ENCODE measurements around the gene UST. TPM values are rescaled to one million over a fixed set of nuclear protein-coding genes. Genes with fewer than 3 reads are reported as not detected.

Gene UST
- total and polyA plus RNA-seq, 2 donors (not counting 1 experiment from before 2014, with no cell fraction given) = 7.3 to 16.9 TPM

DNA sequence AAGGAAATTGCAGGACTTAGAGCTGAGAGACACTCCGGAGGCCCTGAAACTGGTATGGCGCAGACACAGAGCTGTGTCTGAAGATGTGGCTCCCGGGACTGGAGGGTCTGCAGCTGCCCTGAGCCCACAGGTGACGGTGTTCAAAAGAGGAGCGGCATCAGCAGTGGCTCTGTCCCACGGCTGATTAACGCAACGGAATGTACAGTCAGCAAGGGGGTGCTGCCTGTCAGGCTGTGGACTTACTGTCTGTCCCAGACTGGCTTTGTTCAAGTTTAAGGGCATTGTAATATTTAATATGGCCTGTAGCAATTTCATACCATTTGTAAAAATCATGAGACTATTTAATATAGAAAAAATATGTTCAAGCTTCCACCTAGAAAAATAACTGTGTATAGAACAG, 342.7 kb downstream of the UST start:
- H3K36me3 ChIP-seq (replicated peaks in 1 of 2; ENCODE audit: control extremely low read depth in 1 of 2, control insufficient read depth in 1 of 2, extremely low read depth in 1 of 2, insufficient read depth in 2 of 2, low read length in 1 of 2) = no peaks in the 10 kb centered on the region
- no peak overlapping the region for H2AFZ ChIP-seq (ENCODE audit: insufficient read depth, low read depth, low read length, poor library complexity, severe bottlenecking)
- no peak overlapping the region for H3K9ac ChIP-seq (ENCODE audit: low read length)
- H3K27me3 ChIP-seq (replicated peaks in 1 of 4; ENCODE audit: control extremely low read depth in 1 of 4, control insufficient read depth in 3 of 4, insufficient read depth in 4 of 4, low read length in 3 of 4) = peaks cover 0 to 5% (median 0%) of the 10 kb centered on the region in 4 experiments
- H3K9me3 ChIP-seq (ENCODE audit: control extremely low read depth in 1 of 3, control insufficient read depth in 2 of 3, insufficient read depth in 1 of 3, low read length in 2 of 3) = no peaks in the 10 kb centered on the region
- ChIA-PET POLR2A (no interaction called here), CTCF (interaction anchor here (0.6 to 2.8 kb wide), 2 partner anchors 343 to 1067 kb away, joined by 3 to 13 read pairs; no protein-coding TSS in a partner anchor)
- no peaks in the 10 kb centered on the region for H4K20me1 ChIP-seq (ENCODE audit: control insufficient read depth, insufficient read depth, low read length, poor library complexity, severe bottlenecking)
- Mint-ChIP-seq H3K27me3 (peaks cover 3% of the 10 kb centered on the region), H3K9me3 (ENCODE audit: insufficient read depth) (no peaks in the 10 kb centered on the region), H3K4me1 (peaks cover 2% of the 10 kb centered on the region), H3K4me3 (no peak overlapping the region), H3K27ac (no peak overlapping the region)
- intact Hi-C loops (cut with micrococcal nuclease) = no loop called here
- H3K27ac ChIP-seq (ENCODE audit: low read length in 2 of 2) = no peak overlapping the region
- TF ChIP-seq EZH2 (IDR thresholded peaks at IDR 0.05; ENCODE audit: borderline replicate concordance, insufficient read depth, low read depth, low read length, poor library complexity, severe bottlenecking) = no peak
- TF ChIP-seq, protein P1, sequence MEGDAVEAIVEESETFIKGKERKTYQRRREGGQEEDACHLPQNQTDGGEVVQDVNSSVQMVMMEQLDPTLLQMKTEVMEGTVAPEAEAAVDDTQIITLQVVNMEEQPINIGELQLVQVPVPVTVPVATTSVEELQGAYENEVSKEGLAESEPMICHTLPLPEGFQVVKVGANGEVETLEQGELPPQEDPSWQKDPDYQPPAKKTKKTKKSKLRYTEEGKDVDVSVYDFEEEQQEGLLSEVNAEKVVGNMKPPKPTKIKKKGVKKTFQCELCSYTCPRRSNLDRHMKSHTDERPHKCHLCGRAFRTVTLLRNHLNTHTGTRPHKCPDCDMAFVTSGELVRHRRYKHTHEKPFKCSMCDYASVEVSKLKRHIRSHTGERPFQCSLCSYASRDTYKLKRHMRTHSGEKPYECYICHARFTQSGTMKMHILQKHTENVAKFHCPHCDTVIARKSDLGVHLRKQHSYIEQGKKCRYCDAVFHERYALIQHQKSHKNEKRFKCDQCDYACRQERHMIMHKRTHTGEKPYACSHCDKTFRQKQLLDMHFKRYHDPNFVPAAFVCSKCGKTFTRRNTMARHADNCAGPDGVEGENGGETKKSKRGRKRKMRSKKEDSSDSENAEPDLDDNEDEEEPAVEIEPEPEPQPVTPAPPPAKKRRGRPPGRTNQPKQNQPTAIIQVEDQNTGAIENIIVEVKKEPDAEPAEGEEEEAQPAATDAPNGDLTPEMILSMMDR (IDR thresholded peaks at IDR 0.05) = no peak
- no peak for ATAC-seq (ENCODE audit: low read depth)
- H3K4me2 ChIP-seq (replicated peaks; ENCODE audit: low read depth, low read length, poor library complexity, severe bottlenecking) = no peak overlapping the region
- no peak overlapping the region for H3K4me3 ChIP-seq (ENCODE audit: control extremely low read depth in 1 of 5, extremely low read depth in 1 of 5, insufficient read depth in 1 of 5, low read depth in 2 of 5, low read length in 4 of 5)
- H3K4me1 ChIP-seq (ENCODE audit: control insufficient read depth in 2 of 2, insufficient read depth in 2 of 2, low read length in 2 of 2) = no peaks in the 10 kb centered on the region
- DNase-seq = no peak
- 91% methylated on average over 8 of the region's 8 CpGs for WGBS (ENCODE audit: insufficient coverage)
- no peaks in the 10 kb centered on the region for H3K79me2 ChIP-seq (ENCODE audit: control insufficient read depth, insufficient read depth, low read length)

- H3K27ac ChIP-seq (ENCODE audit: low read length in 2 of 2) = no peak overlapping the region
- no peak overlapping the region for H3K4me3 ChIP-seq (ENCODE audit: control extremely low read depth in 1 of 5, extremely low read depth in 1 of 5, insufficient read depth in 1 of 5, low read depth in 2 of 5, low read length in 4 of 5)
- ATAC-seq (ENCODE audit: low read depth) (no peak), DNase-seq (no peak)
- Mint-ChIP-seq H3K27me3 (peaks cover 3% of the 10 kb centered on the region), H3K27ac (no peak overlapping the region), H3K4me3 (no peak overlapping the region), H3K4me1 (peaks cover 2% of the 10 kb centered on the region), H3K9me3 (ENCODE audit: insufficient read depth) (no peaks in the 10 kb centered on the region)
- H4K20me1 ChIP-seq (ENCODE audit: control insufficient read depth, insufficient read depth, low read length, poor library complexity, severe bottlenecking) = no peaks in the 10 kb centered on the region
- peaks cover 0 to 5% (median 0%) of the 10 kb centered on the region in 4 experiments for H3K27me3 ChIP-seq (replicated peaks in 1 of 4; ENCODE audit: control extremely low read depth in 1 of 4, control insufficient read depth in 3 of 4, insufficient read depth in 4 of 4, low read length in 3 of 4)
- no peaks in the 10 kb centered on the region for H3K36me3 ChIP-seq (replicated peaks in 1 of 2; ENCODE audit: control extremely low read depth in 1 of 2, control insufficient read depth in 1 of 2, extremely low read depth in 1 of 2, insufficient read depth in 2 of 2, low read length in 1 of 2)
- CTCF ChIA-PET = interaction anchor here (0.8 to 1.6 kb wide), 7 partner anchors 9 to 513 kb away, joined by 3 to 8 read pairs (median 3); no protein-coding TSS in a partner anchor
- H3K9me3 ChIP-seq (ENCODE audit: control extremely low read depth in 1 of 3, control insufficient read depth in 2 of 3, insufficient read depth in 1 of 3, low read length in 2 of 3) = no peaks in the 10 kb centered on the region
- TF ChIP-seq, protein P1 (IDR thresholded peaks at IDR 0.05) = no peak
- no peak for TF ChIP-seq EZH2 (IDR thresholded peaks at IDR 0.05; ENCODE audit: borderline replicate concordance, insufficient read depth, low read depth, low read length, poor library complexity, severe bottlenecking)
- H2AFZ ChIP-seq (ENCODE audit: insufficient read depth, low read depth, low read length, poor library complexity, severe bottlenecking) = no peak overlapping the region
- POLR2A ChIA-PET = no interaction called here
- no peaks in the 10 kb centered on the region for H3K79me2 ChIP-seq (ENCODE audit: control insufficient read depth, insufficient read depth, low read length)
- intact Hi-C loops (cut with micrococcal nuclease) = no loop called here
- WGBS (ENCODE audit: insufficient coverage) = 88% methylated on average over 3 of the region's 4 CpGs
- no peak overlapping the region for H3K4me2 ChIP-seq (replicated peaks; ENCODE audit: low read depth, low read length, poor library complexity, severe bottlenecking)
- H3K9ac ChIP-seq (ENCODE audit: low read length) = no peak overlapping the region
- H3K4me1 ChIP-seq (ENCODE audit: control insufficient read depth in 2 of 2, insufficient read depth in 2 of 2, low read length in 2 of 2) = no peaks in the 10 kb centered on the region
Measured at GRCh38 chr6:149090937-149091336, 344.1 kb downstream of the UST start.
